SU-DHL-6 (cell line): ENCODE measurements around the gene ADPGK.

ENCODE experiments used
- H2AFZ ChIP-seq: fragments of 200-600 bp; sonication (generic); 2 replicates; pipeline ENCODE4 v1.6.1; 2014; ENCODE audit warnings: low read depth, mild to moderate bottlenecking, moderate library complexity, mixed read lengths, antibody characterized with exemption, low read length; ENCODE audit not compliant: severe bottlenecking
- H3F3A ChIP-seq: fragments of 200-600 bp; shearing (Covaris generic); 2 replicates; pipeline ENCODE4 v1.6.0; 2016; ENCODE audit warnings: antibody characterized with exemption, mild to moderate bottlenecking; ENCODE audit not compliant: insufficient read depth
- H3K27ac ChIP-seq: fragments of 200-600 bp; sonication (generic); 2 replicates; pipeline ENCODE4 v1.5.1; 2016; ENCODE audit warnings: low read depth, mild to moderate bottlenecking, low read length, moderate library complexity, mixed read lengths
- H3K27me3 ChIP-seq: fragments of 200-600 bp; sonication (generic), shearing (Covaris generic); 2 replicates; pipeline ENCODE4 v1.6.0; 2014; ENCODE audit warnings: mild to moderate bottlenecking, low read length
- H3K36me3 ChIP-seq: fragments of 200-600 bp; sonication (generic); 2 replicates; pipeline ENCODE4 v1.6.1; 2014; ENCODE audit warnings: mild to moderate bottlenecking, low read length, mixed read lengths
- H3K4me2 ChIP-seq: fragments of 300-600, 200-600 bp; shearing (Covaris generic), sonication (generic); 2 replicates; pipeline ENCODE4 v1.6.0; 2014; ENCODE audit warnings: low read length, low read depth, mild to moderate bottlenecking; ENCODE audit not compliant: poor library complexity, severe bottlenecking
- H3K4me3 ChIP-seq: fragments of 200-600 bp; sonication (generic); 2 replicates; pipeline ENCODE4 v1.5.1; 2014; ENCODE audit warnings: antibody characterized with exemption, low read length, mild to moderate bottlenecking, mixed read lengths; ENCODE audit not compliant: insufficient read depth, poor library complexity, severe bottlenecking
- H3K79me2 ChIP-seq: fragments of 200-600 bp; sonication (generic); 2 replicates; pipeline ENCODE4 v1.6.1; 2014; ENCODE audit warnings: mild to moderate bottlenecking, low read length, moderate library complexity; ENCODE audit not compliant: insufficient read depth
- H3K9ac ChIP-seq: fragments of 200-600 bp; sonication (generic); 2 replicates; pipeline ENCODE4 v1.7.0; 2014; ENCODE audit warnings: mild to moderate bottlenecking, low read length
- H3K9me2 ChIP-seq: fragments of 200-600 bp; sonication (generic); replicated peaks from 2 replicates; pipeline ENCODE4 v1.6.1; 2014; ENCODE audit warnings: low read length; ENCODE audit not compliant: insufficient read depth
- H3K9me3 ChIP-seq: fragments of 200-600 bp; sonication (generic); 2 replicates; pipeline ENCODE4 v1.6.1; 2014; ENCODE audit warnings: low read length, mixed read lengths; ENCODE audit not compliant: insufficient read depth
- H4K20me1 ChIP-seq: fragments of 200-600 bp; sonication (generic); 2 replicates; pipeline ENCODE4 v1.6.1; 2014; ENCODE audit warnings: low read depth, mild to moderate bottlenecking, antibody characterized with exemption, low read length, moderate library complexity, mixed read lengths
- EZH2phosphoT487 ChIP-seq: fragments of 200-600 bp; sonication (generic), shearing (Covaris generic); conservative IDR thresholded peaks from 2 replicates; pipeline ENCODE4 v1.6.1; 2018; ENCODE audit warnings: mild to moderate bottlenecking, antibody characterized with exemption, low read length, moderate library complexity, mixed read lengths
- TF ChIP-seq, protein P1 (sequence below): fragments of 200-600 bp; sonication (generic); IDR thresholded peaks from one replicate; pipeline ENCODE4 v1.5.1; 2017; ENCODE audit warnings: antibody characterized with exemption, mild to moderate bottlenecking, low read length, moderate library complexity; ENCODE audit not compliant: insufficient read depth, poor library complexity, severe bottlenecking

ADPGK gene

DNA sequence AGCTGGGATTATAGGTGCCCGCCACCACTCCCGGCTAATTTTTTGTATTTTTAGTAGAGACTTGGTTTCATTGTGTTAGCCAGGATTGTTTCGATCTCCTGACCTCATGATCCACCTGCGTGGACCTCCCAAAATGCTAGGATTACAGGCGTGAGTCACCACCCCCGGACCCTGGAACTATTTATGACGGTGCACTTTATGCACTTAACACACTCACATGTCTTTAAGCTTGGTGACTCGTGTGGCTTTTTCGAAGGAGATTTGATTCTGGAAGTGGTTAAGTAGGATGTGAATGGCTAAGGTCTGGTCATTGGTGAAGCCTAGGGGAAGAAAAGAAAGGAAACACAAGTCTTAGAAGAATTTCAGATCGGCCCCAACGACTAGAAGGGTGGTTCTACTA lies 77.3 kb downstream of the ADPGK start:
- Histone ChIP-seq H3K9ac (no peak overlapping the region), H3K4me3 (no peak overlapping the region), H3F3A (no peaks in the 10 kb centered on the region), H3K27ac (no peak overlapping the region), H3K9me3 (no peaks in the 10 kb centered on the region), H3K36me3 (no peaks in the 10 kb centered on the region), H3K9me2 (no peaks in the 10 kb centered on the region), H3K79me2 (no peaks in the 10 kb centered on the region), H2AFZ (no peak overlapping the region), H3K4me2 (no peak overlapping the region), H4K20me1 (no peaks in the 10 kb centered on the region), H3K27me3 (no peaks in the 10 kb centered on the region)
- TF ChIP-seq, protein P1, sequence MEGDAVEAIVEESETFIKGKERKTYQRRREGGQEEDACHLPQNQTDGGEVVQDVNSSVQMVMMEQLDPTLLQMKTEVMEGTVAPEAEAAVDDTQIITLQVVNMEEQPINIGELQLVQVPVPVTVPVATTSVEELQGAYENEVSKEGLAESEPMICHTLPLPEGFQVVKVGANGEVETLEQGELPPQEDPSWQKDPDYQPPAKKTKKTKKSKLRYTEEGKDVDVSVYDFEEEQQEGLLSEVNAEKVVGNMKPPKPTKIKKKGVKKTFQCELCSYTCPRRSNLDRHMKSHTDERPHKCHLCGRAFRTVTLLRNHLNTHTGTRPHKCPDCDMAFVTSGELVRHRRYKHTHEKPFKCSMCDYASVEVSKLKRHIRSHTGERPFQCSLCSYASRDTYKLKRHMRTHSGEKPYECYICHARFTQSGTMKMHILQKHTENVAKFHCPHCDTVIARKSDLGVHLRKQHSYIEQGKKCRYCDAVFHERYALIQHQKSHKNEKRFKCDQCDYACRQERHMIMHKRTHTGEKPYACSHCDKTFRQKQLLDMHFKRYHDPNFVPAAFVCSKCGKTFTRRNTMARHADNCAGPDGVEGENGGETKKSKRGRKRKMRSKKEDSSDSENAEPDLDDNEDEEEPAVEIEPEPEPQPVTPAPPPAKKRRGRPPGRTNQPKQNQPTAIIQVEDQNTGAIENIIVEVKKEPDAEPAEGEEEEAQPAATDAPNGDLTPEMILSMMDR: no peak
- TF ChIP-seq EZH2phosphoT487: no peak
